H1 (cell line): ENCODE measurements around the gene CDT1. TPM values are rescaled to one million over a fixed set of nuclear protein-coding genes. Genes with fewer than 3 reads are reported as not detected.

Source experiments
- CTBP2 ChIP-seq: IDR thresholded peaks from 2 replicates; pipeline ENCODE4 v1.7.0; 2011; ENCODE audit warnings: borderline replicate concordance, mild to moderate bottlenecking, moderate library complexity, mixed read lengths, low read length; ENCODE audit not compliant: insufficient read depth, insufficient read length
- EP300 ChIP-seq, 2 experiments: IDR thresholded peaks; 1 replicate in 1 of 2; 2 replicates in 1 of 2; pipeline ENCODE4 v1.6.1; 2011 to 2012; ENCODE audit warnings: low read depth in 2 of 2, low read length in 2 of 2, mild to moderate bottlenecking in 2 of 2, borderline replicate concordance in 1 of 2, inconsistent platforms in 1 of 2, moderate library complexity in 1 of 2
- JUN ChIP-seq: IDR thresholded peaks from 2 replicates; pipeline ENCODE4 v1.6.1; 2011; ENCODE audit warnings: low read depth, mild to moderate bottlenecking, improper control_type of control experiment, low read length
- KDM5A ChIP-seq: fragments of 200-600 bp; IDR thresholded peaks from 2 replicates; pipeline ENCODE4 v1.7.1; 2012; ENCODE audit warnings: mild to moderate bottlenecking, low read length, inconsistent platforms, mixed read lengths
- NANOG ChIP-seq: IDR thresholded peaks from 2 replicates; pipeline ENCODE4 v1.6.1; 2011; ENCODE audit warnings: low read length, low read depth, mild to moderate bottlenecking, inconsistent platforms; ENCODE audit not compliant: insufficient read depth, poor library complexity, severe bottlenecking
- RXRA ChIP-seq: IDR thresholded peaks from 2 replicates; pipeline ENCODE4 v1.6.1; 2011; ENCODE audit warnings: low read depth, mild to moderate bottlenecking, low read length, moderate library complexity; ENCODE audit not compliant: insufficient read depth
- TBP ChIP-seq: IDR thresholded peaks from 2 replicates; pipeline ENCODE4 v1.6.1; 2011; ENCODE audit warnings: low read depth, low read length, improper control_type of control experiment
- polyA plus RNA-seq, 7 experiments: library from polyadenylated mRNA; depleted of rRNA in 3 of 7; stranded (reverse) in 5 of 7; unstranded in 2 of 7; fragments of >200 nt in 5 of 7; fragments of 200-250 nt in 2 of 7; gene quantifications; 1 replicate in 5 of 7; 2 replicates in 1 of 7; 4 replicates in 1 of 7; pipeline versions ENCODE4 v1.2.1 to v1.2.3, GENCODE V29; 2011 to 2013; ENCODE audit warnings: missing spikeins in 2 of 7, mixed read lengths in 2 of 7
- total RNA-seq: library from RNA; stranded (reverse); fragmentation: NEBNext Ultra II Directional; extraction: Animal tissue kit (Norgen Biotek cat#: 25700); gene quantifications from 2 replicates; pipeline ENCODE4 v1.2.1, GENCODE V29; 2021
- TF ChIP-seq, protein P1 (sequence below): fragments of 300-600 bp; sonication (generic); IDR thresholded peaks from 2 replicates; pipeline ENCODE4 v1.7.1; 2012; ENCODE audit warnings: low read length, moderate library complexity, mild to moderate bottlenecking, inconsistent platforms; ENCODE audit not compliant: insufficient replicate concordance
- TF ChIP-seq, protein P2 (sequence below): IDR thresholded peaks from 2 replicates; pipeline ENCODE4 v1.6.1; 2012; ENCODE audit warnings: inconsistent platforms

CDT1 gene
- total and polyA plus RNA-seq, 2 of the 8 experiments (the other 6 are each of a cell fraction or from before 2014, with no cell fraction given) = 76.7 to 95.4 TPM

DNA sequence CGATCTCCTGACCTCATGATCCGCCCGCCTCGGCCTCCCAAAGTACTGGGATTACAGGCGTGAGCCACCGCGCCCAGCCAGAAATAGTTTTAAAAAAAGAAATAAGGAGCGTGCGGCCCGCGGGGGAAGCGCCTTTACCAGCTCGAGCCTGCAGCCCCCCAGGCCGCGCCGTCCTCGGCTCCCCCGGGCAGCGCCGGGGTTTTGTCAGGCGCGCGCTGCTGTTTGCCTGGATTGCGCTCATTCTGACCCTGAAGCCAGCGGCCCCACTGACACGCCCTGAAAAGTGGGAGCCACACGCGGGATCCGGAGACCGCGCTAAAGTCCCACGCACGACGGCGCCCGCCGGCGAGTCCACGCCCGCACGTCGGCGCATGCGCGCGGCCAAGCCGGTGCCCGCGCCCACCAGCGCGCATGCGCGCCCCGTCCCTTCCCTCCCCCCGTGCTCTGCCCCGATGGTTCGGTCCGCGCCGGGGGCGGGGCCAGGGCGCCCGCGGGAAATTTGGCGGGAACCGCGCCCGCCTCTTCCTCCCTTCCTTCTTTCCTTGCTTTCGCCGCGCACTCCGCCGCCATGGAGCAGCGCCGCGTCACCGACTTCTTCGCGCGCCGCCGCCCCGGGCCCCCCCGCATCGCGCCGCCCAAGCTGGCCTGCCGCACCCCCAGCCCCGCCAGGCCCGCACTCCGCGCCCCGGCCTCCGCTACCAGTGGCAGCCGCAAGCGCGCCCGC lies at the start of gene CDT1 (continued):
- TF ChIP-seq, protein P1, sequence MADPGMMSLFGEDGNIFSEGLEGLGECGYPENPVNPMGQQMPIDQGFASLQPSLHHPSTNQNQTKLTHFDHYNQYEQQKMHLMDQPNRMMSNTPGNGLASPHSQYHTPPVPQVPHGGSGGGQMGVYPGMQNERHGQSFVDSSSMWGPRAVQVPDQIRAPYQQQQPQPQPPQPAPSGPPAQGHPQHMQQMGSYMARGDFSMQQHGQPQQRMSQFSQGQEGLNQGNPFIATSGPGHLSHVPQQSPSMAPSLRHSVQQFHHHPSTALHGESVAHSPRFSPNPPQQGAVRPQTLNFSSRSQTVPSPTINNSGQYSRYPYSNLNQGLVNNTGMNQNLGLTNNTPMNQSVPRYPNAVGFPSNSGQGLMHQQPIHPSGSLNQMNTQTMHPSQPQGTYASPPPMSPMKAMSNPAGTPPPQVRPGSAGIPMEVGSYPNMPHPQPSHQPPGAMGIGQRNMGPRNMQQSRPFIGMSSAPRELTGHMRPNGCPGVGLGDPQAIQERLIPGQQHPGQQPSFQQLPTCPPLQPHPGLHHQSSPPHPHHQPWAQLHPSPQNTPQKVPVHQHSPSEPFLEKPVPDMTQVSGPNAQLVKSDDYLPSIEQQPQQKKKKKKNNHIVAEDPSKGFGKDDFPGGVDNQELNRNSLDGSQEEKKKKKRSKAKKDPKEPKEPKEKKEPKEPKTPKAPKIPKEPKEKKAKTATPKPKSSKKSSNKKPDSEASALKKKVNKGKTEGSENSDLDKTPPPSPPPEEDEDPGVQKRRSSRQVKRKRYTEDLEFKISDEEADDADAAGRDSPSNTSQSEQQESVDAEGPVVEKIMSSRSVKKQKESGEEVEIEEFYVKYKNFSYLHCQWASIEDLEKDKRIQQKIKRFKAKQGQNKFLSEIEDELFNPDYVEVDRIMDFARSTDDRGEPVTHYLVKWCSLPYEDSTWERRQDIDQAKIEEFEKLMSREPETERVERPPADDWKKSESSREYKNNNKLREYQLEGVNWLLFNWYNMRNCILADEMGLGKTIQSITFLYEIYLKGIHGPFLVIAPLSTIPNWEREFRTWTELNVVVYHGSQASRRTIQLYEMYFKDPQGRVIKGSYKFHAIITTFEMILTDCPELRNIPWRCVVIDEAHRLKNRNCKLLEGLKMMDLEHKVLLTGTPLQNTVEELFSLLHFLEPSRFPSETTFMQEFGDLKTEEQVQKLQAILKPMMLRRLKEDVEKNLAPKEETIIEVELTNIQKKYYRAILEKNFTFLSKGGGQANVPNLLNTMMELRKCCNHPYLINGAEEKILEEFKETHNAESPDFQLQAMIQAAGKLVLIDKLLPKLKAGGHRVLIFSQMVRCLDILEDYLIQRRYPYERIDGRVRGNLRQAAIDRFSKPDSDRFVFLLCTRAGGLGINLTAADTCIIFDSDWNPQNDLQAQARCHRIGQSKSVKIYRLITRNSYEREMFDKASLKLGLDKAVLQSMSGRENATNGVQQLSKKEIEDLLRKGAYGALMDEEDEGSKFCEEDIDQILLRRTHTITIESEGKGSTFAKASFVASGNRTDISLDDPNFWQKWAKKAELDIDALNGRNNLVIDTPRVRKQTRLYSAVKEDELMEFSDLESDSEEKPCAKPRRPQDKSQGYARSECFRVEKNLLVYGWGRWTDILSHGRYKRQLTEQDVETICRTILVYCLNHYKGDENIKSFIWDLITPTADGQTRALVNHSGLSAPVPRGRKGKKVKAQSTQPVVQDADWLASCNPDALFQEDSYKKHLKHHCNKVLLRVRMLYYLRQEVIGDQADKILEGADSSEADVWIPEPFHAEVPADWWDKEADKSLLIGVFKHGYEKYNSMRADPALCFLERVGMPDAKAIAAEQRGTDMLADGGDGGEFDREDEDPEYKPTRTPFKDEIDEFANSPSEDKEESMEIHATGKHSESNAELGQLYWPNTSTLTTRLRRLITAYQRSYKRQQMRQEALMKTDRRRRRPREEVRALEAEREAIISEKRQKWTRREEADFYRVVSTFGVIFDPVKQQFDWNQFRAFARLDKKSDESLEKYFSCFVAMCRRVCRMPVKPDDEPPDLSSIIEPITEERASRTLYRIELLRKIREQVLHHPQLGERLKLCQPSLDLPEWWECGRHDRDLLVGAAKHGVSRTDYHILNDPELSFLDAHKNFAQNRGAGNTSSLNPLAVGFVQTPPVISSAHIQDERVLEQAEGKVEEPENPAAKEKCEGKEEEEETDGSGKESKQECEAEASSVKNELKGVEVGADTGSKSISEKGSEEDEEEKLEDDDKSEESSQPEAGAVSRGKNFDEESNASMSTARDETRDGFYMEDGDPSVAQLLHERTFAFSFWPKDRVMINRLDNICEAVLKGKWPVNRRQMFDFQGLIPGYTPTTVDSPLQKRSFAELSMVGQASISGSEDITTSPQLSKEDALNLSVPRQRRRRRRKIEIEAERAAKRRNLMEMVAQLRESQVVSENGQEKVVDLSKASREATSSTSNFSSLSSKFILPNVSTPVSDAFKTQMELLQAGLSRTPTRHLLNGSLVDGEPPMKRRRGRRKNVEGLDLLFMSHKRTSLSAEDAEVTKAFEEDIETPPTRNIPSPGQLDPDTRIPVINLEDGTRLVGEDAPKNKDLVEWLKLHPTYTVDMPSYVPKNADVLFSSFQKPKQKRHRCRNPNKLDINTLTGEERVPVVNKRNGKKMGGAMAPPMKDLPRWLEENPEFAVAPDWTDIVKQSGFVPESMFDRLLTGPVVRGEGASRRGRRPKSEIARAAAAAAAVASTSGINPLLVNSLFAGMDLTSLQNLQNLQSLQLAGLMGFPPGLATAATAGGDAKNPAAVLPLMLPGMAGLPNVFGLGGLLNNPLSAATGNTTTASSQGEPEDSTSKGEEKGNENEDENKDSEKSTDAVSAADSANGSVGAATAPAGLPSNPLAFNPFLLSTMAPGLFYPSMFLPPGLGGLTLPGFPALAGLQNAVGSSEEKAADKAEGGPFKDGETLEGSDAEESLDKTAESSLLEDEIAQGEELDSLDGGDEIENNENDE = no peak
- no peak for TF ChIP-seq NANOG
- TF ChIP-seq EP300 (IDR thresholded peaks at IDR 0.05; ENCODE audit: borderline replicate concordance in 1 of 2, low read depth in 2 of 2, low read length in 2 of 2) = peak in 1 of 2 experiments; percentile 92; a peak in 2 of 3 replicates
- no peak for TF ChIP-seq KDM5A
- TF ChIP-seq, protein P2, sequence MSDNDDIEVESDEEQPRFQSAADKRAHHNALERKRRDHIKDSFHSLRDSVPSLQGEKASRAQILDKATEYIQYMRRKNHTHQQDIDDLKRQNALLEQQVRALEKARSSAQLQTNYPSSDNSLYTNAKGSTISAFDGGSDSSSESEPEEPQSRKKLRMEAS = no peak; the same call in 1 of the 2 replicates
- TF ChIP-seq JUN = no peak
- peak; percentile 51 for TF ChIP-seq CTBP2
- TF ChIP-seq TBP = peak; percentile 51; the same call in 1 of the 2 replicates
- TF ChIP-seq RXRA = no peak
